Heart left ventricle (tissue), 13 donors: Measurements from ENCODE around the gene CREG1.

ENCODE experiments used
- CTCF ChIP-seq, 12 donors: fragments of 200-600 bp; sonication (generic) in 4 of 12; IDR thresholded peaks; one replicate each; pipeline versions ENCODE4 v1.5.0 to v1.8.0; 2018 to 2022; ENCODE audit warnings: antibody characterized with exemption in 12 of 12, mild to moderate bottlenecking in 5 of 12
- POLR2A ChIP-seq, 2 donors: fragments of 450-650 bp; IDR thresholded peaks; one replicate each; pipeline ENCODE4 v1.6.1; 2017; ENCODE audit warnings: antibody characterized with exemption in 2 of 2, mild to moderate bottlenecking in 2 of 2, moderate library complexity in 2 of 2
- donor health status: ischemic (EF 13 %, LVEDD 7.1; RV severe dilation, severe dysfunction).
- donor health status: DM: no; HTN: yes; CAD: no.
- donor health status: DM: no; HTN: no; CAD: no.
- donor health status: ischemic (EF 25% LVEDD 6.9; RV normal size, moderate dysfunction).
- donor health status: ischemic (EF 25% LVEDD 5.7; RV mildly dilated, moderate dysfunction).
- donor health status: ischemic (EF 35%, LVEDD 5.7; RV mildly dilated, moderate dysfunction).
- donor health status: nonischemic (EF 11% LVEDD 7.7; RV severe dilation, severe dysfunction).
- donor health status: DM: yes; HTN: yes; CAD: no.
- donor health status: PGD.
- donor health status: ischemic (EF 29% LVEDD 5.4; RV normal size, mild dysfunction).
- donor health status: nonischemic (EF 23%, LVEDD 6.1; RV moderate dilation, normal function).

GRCh38 chr1:167575649-167576048, 22.1 kb upstream of the CREG1 start:
- TF ChIP-seq CTCF (IDR thresholded peaks at IDR 0.05) (no peak), POLR2A (IDR thresholded peaks at IDR 0.05) (no peak)
